Heart right ventricle (tissue), 16 donors: ENCODE data around the gene NPTX1. TPM values are rescaled to one million over a fixed set of nuclear protein-coding genes. Genes with fewer than 3 reads are reported as not detected.

Source experiments
- ATAC-seq, 8 donors: fragments of 200-7000 bp; cut with Tn5 transposase; one replicate each; pipeline ENCODE4 v1.9.1; 2020; ENCODE audit warnings: mild to moderate bottlenecking in 8 of 8, moderate library complexity in 8 of 8, moderate number of reproducible peaks in 1 of 8
- DNase-seq, 2 donors: peaks; one replicate each; pipeline ENCODE4 v3.0.0-alpha.2; 2020
- H3K27ac ChIP-seq, 10 donors: fragments of 200-600 bp; sonication (generic) in 2 of 10; one replicate each; pipeline versions ENCODE4 v1.5.0 to v1.8.0; 2020 to 2022; ENCODE audit warnings: mild to moderate bottlenecking in 3 of 10
- H3K27me3 ChIP-seq, 7 donors: fragments of 200-600 bp; one replicate each; pipeline ENCODE4 v1.8.0; 2021 to 2022; ENCODE audit warnings: mild to moderate bottlenecking in 2 of 7
- H3K36me3 ChIP-seq, 9 donors: fragments of 200-600 bp; sonication (generic) in 1 of 9; one replicate each; pipeline versions ENCODE4 v1.5.0 to v1.8.0; 2020 to 2022; ENCODE audit warnings: mild to moderate bottlenecking in 2 of 9
- H3K4me1 ChIP-seq, 9 donors: fragments of 200-600 bp; sonication (generic) in 1 of 9; one replicate each; pipeline versions ENCODE4 v1.5.0 to v1.8.0; 2020 to 2022; ENCODE audit warnings: mild to moderate bottlenecking in 4 of 9
- H3K4me3 ChIP-seq, 10 donors: fragments of 200-600 bp; sonication (generic) in 2 of 10; one replicate each; pipeline versions ENCODE4 v1.5.0 to v1.8.0; 2020 to 2022; ENCODE audit warnings: mild to moderate bottlenecking in 7 of 10, moderate library complexity in 2 of 10
- H3K9me3 ChIP-seq, 11 donors: fragments of 200-600 bp in 10 of 11; sonication (generic) in 2 of 11; one replicate each; pipeline versions ENCODE4 v1.5.0 to v1.8.0; 2013 to 2022; ENCODE audit warnings: mild to moderate bottlenecking in 2 of 11, control low read depth in 1 of 11, moderate library complexity in 1 of 11
- WGBS, 2 donors: extraction: QIAGEN DNeasy Blood & Tissue Kit; methylation state at CpG; one replicate each; pipeline ENCODE4 v1.1.7; 2013; ENCODE audit warnings: inconsistent platforms in 1 of 2; 5-methylcytosine and 5-hydroxymethylcytosine counted together
- intact Hi-C, 10 donors: fragments of 100-400 bp; cut with DNase I; formaldehyde crosslinking; loops; one replicate each; pipeline versions ENCODE4 v1.11.1 to v1.14.2; 2022
- polyA plus RNA-seq, 2 donors: library from polyadenylated mRNA; stranded (reverse); fragments of 200-250 nt; gene quantifications; one replicate each; pipeline ENCODE4 v1.2.3, GENCODE V29; 2013
- total RNA-seq, 10 donors: library from RNA; stranded (reverse); fragmentation: NEBNext Ultra II Directional in 3 of 10; extraction: Animal tissue kit (Norgen Biotek cat#: 25700) in 3 of 10; gene quantifications; one replicate each; pipeline versions ENCODE4 v1.2.1 to v1.2.4, GENCODE V29; 2021 to 2023
- TF ChIP-seq, protein P1 (sequence below), 9 donors: fragments of 200-600 bp; sonication (generic) in 2 of 9; IDR thresholded peaks; one replicate each; pipeline versions ENCODE4 v1.5.0 to v1.8.0; 2021 to 2022; ENCODE audit warnings: antibody characterized with exemption in 9 of 9, mild to moderate bottlenecking in 5 of 9, moderate library complexity in 1 of 9
- donor health status: Arrhythmogenic right ventricular cardiomyopathy.
- donor health status: ischemic (EF 13 %, LVEDD 7.1; RV severe dilation, severe dysfunction).
- donor health status: healthy with polysubstance abuse.
- donor health status: DM: no; HTN: yes; CAD: no.
- donor health status: DM: no; HTN: no; CAD: no.
- donor health status: ischemic (EF 25% LVEDD 6.9; RV normal size, moderate dysfunction).
- donor health status: ischemic (EF 25% LVEDD 5.7; RV mildly dilated, moderate dysfunction).
- donor health status: healthy.
- donor health status: DM: yes; HTN: yes; CAD: no.
- donor health status: Ischemic cardiomyopathy.
- donor health status: ischemic (EF 35%, LVEDD 5.7; RV mildly dilated, moderate dysfunction).
- donor health status: nonischemic (EF 11% LVEDD 7.7; RV severe dilation, severe dysfunction).
- donor health status: DM: yes; HTN: yes; CAD: no.
- donor health status: PGD.
- donor health status: ischemic (EF 29% LVEDD 5.4; RV normal size, mild dysfunction).
- donor health status: nonischemic (EF 23%, LVEDD 6.1; RV moderate dilation, normal function).

The NPTX1 gene
- total and polyA plus RNA-seq, 12 donors: 0.03 TPM; not detected in 11

GRCh38 chr17:80446645-80447405 lies 29.6 kb downstream of the NPTX1 start:
- Histone ChIP-seq H3K36me3 (peaks cover 0 to 3% (median 0%) of the 10 kb centered on the region in 9 donors), H3K27me3 (peaks cover 0 to 18% (median 0%) of the 10 kb centered on the region in 7 donors), H3K4me3 (no peak overlapping the region), H3K9me3 (no peaks in the 10 kb centered on the region), H3K27ac (no peak overlapping the region), H3K4me1 (no peaks in the 10 kb centered on the region)
- intact Hi-C loops: no loop called here
- ATAC-seq (no peak), DNase-seq (peak in 1 of 2 donors; percentile 2)
- TF ChIP-seq, protein P1, sequence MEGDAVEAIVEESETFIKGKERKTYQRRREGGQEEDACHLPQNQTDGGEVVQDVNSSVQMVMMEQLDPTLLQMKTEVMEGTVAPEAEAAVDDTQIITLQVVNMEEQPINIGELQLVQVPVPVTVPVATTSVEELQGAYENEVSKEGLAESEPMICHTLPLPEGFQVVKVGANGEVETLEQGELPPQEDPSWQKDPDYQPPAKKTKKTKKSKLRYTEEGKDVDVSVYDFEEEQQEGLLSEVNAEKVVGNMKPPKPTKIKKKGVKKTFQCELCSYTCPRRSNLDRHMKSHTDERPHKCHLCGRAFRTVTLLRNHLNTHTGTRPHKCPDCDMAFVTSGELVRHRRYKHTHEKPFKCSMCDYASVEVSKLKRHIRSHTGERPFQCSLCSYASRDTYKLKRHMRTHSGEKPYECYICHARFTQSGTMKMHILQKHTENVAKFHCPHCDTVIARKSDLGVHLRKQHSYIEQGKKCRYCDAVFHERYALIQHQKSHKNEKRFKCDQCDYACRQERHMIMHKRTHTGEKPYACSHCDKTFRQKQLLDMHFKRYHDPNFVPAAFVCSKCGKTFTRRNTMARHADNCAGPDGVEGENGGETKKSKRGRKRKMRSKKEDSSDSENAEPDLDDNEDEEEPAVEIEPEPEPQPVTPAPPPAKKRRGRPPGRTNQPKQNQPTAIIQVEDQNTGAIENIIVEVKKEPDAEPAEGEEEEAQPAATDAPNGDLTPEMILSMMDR (IDR thresholded peaks at IDR 0.05): no peak
- WGBS, 2 donors: 72% methylated on average over 12 of the region's 12 CpGs

DNA sequence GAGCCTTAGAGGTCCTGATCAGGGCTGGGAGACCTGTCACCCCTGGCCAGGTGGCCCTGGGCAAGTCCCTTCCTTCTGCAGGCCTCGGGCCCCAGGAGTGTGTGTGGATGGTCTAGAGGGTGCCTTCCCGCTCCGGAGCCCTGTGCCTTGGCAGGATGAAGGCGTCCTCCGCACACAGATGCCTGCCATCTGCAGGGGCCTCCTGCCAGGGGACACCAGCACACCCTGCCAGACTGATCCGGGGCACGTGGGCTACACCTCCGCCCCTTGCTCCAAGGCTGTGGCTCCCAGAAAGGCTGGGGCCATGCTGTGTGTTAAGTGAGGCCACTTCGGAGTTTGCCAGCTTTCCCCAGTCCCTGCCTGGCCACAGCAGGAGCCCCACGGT lies 30.7 kb downstream of the NPTX1 start:
- TF ChIP-seq, protein P1 (IDR thresholded peaks at IDR 0.05): no peak
- no peak for ATAC-seq

DNA sequence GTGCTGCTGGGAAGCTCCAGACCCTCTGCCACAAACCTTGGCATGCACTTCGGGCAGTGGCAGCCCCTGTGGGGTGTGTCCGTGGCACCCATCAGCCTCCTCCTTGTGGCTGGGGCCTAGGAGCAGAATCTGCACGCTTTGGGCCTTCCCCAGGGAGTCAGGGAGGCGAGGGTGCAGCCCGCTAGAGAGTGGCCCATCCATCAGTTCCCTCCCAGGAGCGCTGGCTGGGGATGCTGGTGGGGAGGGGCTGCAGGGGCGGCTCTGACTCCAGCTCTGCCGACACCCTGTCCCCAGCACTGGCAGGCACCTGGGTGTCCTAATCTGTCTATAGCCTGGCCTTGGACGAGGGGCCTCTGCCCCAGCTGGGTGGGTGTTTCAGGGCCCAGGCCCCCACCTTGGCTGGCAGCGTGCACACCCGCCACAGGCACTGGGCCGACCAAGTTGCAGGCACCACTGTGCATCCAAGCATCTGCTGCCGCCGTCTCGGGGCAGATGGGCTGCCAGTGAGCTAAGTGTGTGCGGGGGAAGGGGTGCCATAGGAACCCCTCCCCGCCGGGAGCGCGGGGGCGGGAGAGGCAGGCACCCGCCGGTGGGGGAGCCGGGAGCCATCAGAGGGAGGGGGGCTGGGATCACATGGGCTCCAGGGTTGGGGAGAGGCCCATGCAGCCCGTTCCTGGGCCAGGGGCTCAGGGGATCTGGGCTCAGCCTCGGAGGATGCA lies 31.2 kb downstream of the NPTX1 start:
- H3K27ac ChIP-seq: no peak overlapping the region
- H3K4me1 ChIP-seq: no peaks in the 10 kb centered on the region
- no peak for ATAC-seq
- peaks cover 0 to 18% (median 0%) of the 10 kb centered on the region in 7 donors for H3K27me3 ChIP-seq
- H3K9me3 ChIP-seq: no peaks in the 10 kb centered on the region
- no peak overlapping the region for H3K4me3 ChIP-seq
- WGBS, 2 donors: 55 to 61% methylated on average over 26 of the region's 26 CpGs
- intact Hi-C loops: no loop called here
- peak in 1 of 2 donors; percentile 8 for DNase-seq
- peaks cover 0 to 3% (median 0%) of the 10 kb centered on the region in 9 donors for H3K36me3 ChIP-seq
- TF ChIP-seq, protein P1 (IDR thresholded peaks at IDR 0.05): no peak

More for the DNA sequence above, 30.7 kb downstream of the NPTX1 start:
- Histone ChIP-seq H3K4me3 (no peak overlapping the region), H3K36me3 (peaks cover 0 to 3% (median 0%) of the 10 kb centered on the region in 9 donors), H3K4me1 (no peaks in the 10 kb centered on the region), H3K27me3 (peaks cover 0 to 18% (median 0%) of the 10 kb centered on the region in 7 donors), H3K9me3 (no peaks in the 10 kb centered on the region), H3K27ac (no peak overlapping the region)
- 76 to 81% methylated on average over 10 of the region's 10 CpGs for WGBS, 2 donors
- DNase-seq: peak in 1 of 2 donors; percentile 4
- intact Hi-C loops: no loop called here

DNA sequence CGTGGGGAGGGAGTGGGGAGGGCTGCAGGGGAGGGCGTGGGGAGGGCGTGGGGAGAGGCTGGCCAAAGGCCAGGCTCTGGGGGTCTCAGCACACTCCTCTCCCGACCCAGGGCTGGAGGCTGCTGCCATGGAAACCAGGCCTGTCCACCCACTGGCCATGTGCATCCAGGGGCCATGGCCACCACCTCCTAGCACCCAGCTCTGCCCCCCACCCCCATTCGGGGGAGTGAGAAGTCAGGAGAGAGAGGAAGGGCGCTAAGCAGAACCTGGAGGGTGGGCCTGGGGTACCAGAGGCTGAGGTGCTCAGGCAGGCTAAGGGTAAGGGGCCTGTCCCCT lies 31.8 kb downstream of the NPTX1 start:
- Histone ChIP-seq H3K9me3 (no peaks in the 10 kb centered on the region), H3K27ac (no peak overlapping the region), H3K27me3 (peaks cover 0 to 18% (median 0%) of the 10 kb centered on the region in 7 donors), H3K4me1 (no peaks in the 10 kb centered on the region), H3K36me3 (peaks cover 0 to 3% (median 0%) of the 10 kb centered on the region in 9 donors), H3K4me3 (no peak overlapping the region)
- no peak for ATAC-seq
- TF ChIP-seq, protein P1 (IDR thresholded peaks at IDR 0.05): no peak
- WGBS, 2 donors: 46 to 55% methylated on average over 6 of the region's 6 CpGs
- peak in 1 of 2 donors; percentile 2 for DNase-seq
- intact Hi-C loops: no loop called here
